CD4-positive, alpha-beta T cell treated with Interleukin-2 at 100 ng/mL for 4 hours (primary cell): Measurements from ENCODE around the gene OPRM1.

Experiments used
- DNase-seq: peaks from one replicate; pipeline ENCODE4 v3.0.0-alpha.2; 2020; ENCODE audit warnings: low spot score

OPRM1 gene

DNA sequence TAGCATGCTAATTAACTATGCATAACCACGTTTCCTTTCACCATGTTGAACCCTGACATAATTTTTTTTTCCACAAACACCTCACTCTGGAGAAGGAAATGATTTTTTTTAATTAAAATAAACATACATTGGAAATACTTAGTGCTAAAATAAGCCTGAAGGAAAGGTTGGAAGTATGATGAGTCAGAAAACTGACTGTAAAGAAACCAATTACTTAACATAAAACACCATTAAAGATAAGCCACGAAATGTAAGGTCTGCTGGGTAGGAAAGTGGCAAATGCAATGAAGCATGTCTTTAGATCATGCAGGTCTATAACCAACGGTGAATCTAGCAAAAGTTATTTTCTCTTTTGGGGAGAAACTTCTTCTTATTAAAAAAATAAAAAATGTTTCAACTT lies 47.5 kb downstream of the OPRM1 start:
- no peak for DNase-seq

GRCh38 chr6:154092326-154092962 lies 53.4 kb downstream of the OPRM1 start:
- DNase-seq = no peak

- no peak for DNase-seq
These were observed 54.4 kb downstream of the OPRM1 start for GRCh38 chr6:154093231-154094044.

DNA sequence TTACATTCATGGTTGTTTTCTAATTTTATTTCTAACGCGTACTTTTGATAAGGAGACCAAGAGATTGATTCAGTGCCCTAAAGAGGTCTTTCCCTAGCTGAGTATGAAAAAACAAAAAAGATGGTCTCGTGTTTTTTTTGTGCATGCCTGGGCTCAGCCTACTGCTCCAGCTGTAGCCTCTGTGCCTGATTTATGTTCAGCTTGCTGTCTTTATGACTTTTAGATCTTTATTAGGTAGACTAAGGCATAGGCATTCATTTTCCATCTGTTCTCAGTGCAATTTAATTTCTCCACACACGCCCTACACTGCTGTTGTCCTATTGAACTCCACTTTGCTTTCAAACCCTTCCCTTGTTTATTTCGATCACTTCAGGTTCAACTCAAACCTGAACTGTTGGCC lies 56.5 kb downstream of the OPRM1 start:
- DNase-seq = no peak

DNA sequence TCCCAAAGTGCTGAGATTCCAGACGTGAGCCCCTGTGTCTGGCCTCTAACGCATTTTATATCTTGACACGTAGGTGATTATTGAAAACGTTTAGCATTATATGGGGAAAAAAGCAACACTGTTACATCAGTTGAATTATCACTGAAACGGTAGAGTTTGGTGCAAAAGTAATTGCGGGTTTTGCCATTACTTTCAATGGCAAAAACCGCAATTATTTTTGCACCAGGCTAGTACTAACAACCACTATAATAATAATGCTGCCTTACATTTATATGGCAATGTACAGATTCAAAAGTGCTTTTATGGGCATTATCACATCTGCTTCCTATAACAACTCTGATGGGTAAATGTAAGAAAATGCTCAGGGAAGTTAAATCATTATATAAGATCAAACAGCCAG lies 57.3 kb downstream of the OPRM1 start:
- no peak for DNase-seq

DNA sequence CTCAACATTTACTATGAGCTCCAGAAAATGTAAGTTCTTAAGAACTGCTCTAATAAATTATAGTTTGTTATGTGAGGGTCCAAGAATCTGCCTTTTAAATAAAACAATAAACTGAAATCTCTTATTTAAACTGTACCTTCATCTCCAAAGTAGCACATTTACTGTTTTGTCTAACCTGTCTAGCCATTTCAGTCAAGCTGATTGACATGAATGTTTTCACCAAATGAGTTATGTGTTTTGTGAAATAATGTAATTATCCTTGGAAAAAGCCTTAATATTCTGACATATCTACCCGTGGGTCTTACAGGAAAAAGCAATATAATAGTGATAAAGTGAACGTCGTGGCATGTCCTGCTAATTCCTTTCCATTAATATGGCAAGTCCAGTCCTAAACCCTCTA lies 57.8 kb downstream of the OPRM1 start:
- no peak for DNase-seq

DNA sequence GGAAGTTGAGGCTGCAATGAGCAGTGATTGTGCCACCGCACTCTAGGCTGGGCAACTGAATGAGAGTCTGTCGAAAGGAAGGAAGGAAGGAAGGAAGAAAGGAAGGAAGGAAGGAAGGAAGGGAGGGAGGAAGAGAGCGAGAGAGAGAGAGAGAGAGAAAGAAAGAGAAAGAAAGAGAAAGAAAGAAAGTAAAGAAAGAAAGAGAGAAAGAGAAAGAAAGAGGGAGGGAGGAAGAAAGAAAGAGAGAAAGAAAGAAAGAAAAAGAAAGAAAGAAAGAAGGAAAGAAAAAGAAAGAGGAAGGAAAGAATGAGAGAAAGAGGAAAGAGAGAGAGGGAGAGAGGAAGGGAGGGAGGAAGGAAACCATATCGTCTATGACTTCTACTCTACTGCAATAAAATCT lies 60.2 kb downstream of the OPRM1 start:
- DNase-seq = no peak

- DNase-seq = no peak
These were observed 67.2 kb downstream of the OPRM1 start for GRCh38 chr6:154106251-154106650.

GRCh38 chr6:154111025-154111424 lies 72.0 kb downstream of the OPRM1 start:
- DNase-seq = no peak

DNA sequence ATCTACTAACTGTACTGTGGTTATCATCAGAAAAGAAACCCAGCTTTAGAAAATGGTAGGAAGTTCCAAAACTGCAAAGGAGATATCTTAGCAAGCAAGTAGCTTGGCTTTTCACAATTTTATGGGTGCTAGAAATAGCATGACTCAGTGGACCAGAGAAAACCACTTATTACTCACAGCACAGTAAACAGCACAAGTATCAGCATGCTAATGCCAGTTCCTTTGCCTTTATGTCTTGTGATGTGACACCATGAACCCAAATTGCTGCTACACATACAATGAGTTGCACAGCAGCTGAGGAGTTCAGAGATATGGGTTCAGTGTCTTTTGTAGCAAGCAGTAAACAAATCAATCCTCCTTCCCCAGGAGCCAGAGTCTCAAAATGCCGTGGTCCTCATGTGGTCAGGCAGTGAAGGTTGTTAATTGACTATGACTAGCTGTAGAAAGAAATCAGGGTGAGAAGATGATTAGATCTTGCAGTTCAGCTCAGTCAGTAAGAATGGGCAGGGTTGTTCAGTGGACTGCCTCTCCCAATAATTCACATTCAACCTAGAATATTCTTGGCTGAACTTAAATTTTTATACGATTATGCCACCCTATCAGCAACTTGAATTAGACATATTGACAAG lies 73.3 kb downstream of the OPRM1 start:
- no peak for DNase-seq

DNA sequence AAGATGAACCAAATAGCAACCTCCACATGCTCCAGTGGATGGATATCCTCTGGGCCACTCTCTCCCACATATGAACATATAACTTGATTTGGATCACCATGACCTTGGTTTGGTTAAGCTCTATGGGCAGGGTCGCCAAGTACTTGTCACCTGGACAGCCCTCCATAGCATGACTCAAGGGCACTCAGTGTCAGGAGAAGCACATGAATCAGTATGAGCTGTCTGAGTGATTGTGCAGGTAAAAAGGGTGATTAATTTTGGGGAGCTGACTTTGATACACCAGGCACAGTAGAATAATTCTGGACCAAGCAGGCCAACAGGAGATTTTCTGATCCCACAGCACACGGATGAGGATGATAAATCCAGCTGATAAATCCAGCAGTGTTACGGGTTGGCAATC lies 74.4 kb downstream of the OPRM1 start:
- DNase-seq = no peak

- no peak for DNase-seq
These were observed 78.4 kb downstream of the OPRM1 start for GRCh38 chr6:154117485-154117884.

DNA sequence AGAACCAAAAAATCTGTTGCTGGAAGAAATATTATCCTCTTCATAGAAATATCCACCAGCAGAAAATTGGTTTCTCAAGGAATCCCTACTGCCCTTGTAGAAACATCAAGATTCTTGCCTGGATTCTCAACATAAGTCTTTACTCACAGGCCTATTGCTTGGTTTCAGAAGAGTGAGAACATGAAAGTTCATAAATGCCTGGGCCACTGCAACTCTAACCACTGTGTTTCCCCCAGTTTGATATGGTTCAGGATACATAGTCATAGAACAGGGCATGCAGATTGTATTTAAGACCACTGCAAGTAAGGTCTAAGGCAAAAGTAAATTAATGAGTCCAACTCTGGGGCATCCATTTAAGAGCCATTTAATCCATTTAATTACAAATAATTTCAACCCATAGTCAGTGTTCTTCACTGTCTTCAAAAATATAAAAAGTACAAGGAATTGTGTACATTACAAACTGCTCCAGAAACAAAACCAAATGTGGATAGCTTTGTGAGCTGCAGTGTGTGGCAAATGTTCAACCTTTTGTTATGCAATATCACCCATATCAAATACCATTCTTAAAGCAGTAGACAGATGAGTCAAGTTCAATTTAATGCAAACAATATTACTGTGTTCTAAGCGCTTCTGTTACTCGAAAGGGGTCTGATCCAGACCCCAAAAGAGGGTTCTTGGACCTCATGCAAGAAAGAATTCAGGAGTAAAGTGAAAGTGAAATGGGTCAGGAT lies 83.3 kb downstream of the OPRM1 start:
- DNase-seq = no peak

DNA sequence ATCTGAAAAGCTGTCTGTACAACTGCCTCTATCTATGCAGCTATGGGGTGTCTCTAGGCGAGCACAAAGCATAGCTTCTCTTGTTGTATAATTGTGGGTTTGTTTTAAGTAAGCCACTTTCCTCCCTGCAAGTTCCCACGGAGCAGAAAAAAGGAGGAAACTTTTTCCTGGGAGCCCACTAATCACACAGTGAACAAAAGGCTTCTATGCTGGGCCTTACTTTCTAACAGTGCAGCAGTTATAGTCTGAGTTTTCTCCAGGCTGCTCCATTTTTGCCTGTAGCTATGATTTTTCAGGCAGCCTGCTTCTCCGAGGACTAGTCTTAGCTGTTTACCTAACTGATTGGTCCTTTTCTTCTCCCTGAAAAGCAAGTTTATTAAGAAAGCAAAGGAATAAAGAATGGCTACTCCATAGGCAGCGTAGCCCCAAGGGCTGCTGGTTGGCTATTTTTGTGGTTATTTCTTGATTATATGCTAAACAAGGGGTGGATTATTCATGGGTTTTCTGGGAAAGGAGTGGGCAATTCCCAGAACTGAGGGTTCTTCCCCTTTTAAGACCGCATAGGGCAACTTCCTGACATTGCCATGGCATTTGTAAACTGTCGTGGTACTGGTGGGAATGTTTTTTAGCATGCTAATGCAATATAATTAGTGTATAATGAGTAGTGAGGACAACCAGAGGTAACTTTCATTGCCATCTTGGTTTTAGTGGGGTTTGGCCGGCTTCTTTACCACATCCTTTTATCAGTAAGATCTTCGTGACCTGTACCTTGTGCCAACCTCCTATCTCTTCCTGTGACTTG lies 84.3 kb downstream of the OPRM1 start:
- DNase-seq = no peak

GRCh38 chr6:154125421-154125820 lies 86.4 kb downstream of the OPRM1 start:
- DNase-seq = no peak

DNA sequence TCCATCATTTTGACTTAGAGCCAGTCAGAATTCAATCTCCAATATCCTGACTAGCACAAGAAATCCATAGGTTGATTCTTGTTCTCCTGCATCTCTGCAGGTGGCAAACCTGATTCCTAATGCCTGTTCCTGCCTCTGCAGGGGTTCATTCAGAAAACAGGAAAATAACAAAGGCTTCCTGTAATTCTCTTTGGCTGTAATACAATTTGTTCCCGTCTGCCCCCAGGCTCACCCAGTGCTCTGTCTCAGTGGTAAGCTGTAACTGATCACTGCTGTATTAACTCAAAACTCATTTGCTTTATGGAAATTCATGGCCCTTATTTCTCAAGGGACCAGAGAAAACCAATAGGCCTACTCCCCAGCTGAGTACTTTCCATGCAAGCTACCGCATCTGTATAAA lies 88.6 kb downstream of the OPRM1 start:
- DNase-seq = no peak

- DNase-seq = no peak
These were observed 95.6 kb downstream of the OPRM1 start for GRCh38 chr6:154134471-154135147.

DNA sequence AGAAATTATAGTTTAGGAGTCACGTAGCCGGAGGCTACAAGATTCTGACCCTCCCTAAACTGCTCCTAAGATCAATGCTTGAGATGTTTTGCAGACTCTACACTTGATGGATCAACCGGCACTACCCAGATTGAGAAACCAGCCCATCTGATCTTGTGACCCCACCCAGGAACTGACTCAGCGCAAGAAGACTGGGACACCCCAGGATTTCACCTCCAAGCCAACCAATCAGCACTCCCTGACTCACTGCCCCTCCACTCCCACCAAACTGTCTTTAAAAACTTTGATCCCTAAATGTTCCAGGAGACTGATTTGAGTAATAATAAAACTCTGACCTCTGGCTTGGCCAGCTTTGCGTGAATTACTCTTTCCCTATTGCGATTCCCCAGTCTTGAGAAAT lies 99.8 kb downstream of the OPRM1 start:
- no peak for DNase-seq

GRCh38 chr6:154139892-154140291 lies 100.9 kb downstream of the OPRM1 start:
- no peak for DNase-seq

- DNase-seq = no peak
These were observed 101.7 kb downstream of the OPRM1 start for GRCh38 chr6:154140743-154141142.

GRCh38 chr6:154143753-154144152 lies 104.7 kb downstream of the OPRM1 start:
- no peak for DNase-seq
